Immature natural killer cell (primary cell): ENCODE measurements around the gene CCDC171. TPM values are rescaled to one million over a fixed set of nuclear protein-coding genes. Genes with fewer than 3 reads are reported as not detected.

ENCODE experiments used
- DNase-seq, 3 donors: peaks; one replicate each; pipeline ENCODE4 v3.0.0; 2022; ENCODE audit warnings: mixed read lengths in 1 of 3
- H3K27ac Mint-ChIP-seq, 6 donors: one replicate each; pipeline ENCODE4 v1.8.0; 2020; ENCODE audit warnings: mixed read lengths in 6 of 6, mild to moderate bottlenecking in 5 of 6, inconsistent platforms in 4 of 6, moderate library complexity in 3 of 6
- H3K27me3 Mint-ChIP-seq, 3 donors: one replicate each; pipeline ENCODE4 v1.8.0; 2020 to 2021; ENCODE audit warnings: low read depth in 3 of 3, mild to moderate bottlenecking in 3 of 3, mixed read lengths in 3 of 3, moderate library complexity in 3 of 3, inconsistent platforms in 1 of 3
- H3K36me3 Mint-ChIP-seq, 3 donors: one replicate each; pipeline ENCODE4 v1.8.0; 2020; ENCODE audit warnings: mixed read lengths in 3 of 3, inconsistent platforms in 2 of 3, mild to moderate bottlenecking in 2 of 3
- H3K4me1 Mint-ChIP-seq, 2 donors: one replicate each; pipeline ENCODE4 v1.8.0; 2020; ENCODE audit warnings: inconsistent platforms in 2 of 2, mild to moderate bottlenecking in 2 of 2, mixed read lengths in 2 of 2, moderate library complexity in 1 of 2
- H3K4me3 Mint-ChIP-seq, 5 donors: one replicate each; pipeline ENCODE4 v1.8.0; 2020; ENCODE audit warnings: mild to moderate bottlenecking in 5 of 5, mixed read lengths in 5 of 5, inconsistent platforms in 3 of 5, moderate library complexity in 3 of 5
- H3K9me3 Mint-ChIP-seq, 6 donors: one replicate each; pipeline ENCODE4 v1.8.0; 2020; ENCODE audit warnings: mild to moderate bottlenecking in 6 of 6, mixed read lengths in 6 of 6, inconsistent platforms in 4 of 6, moderate library complexity in 3 of 6
- polyA plus RNA-seq, 3 donors: library from polyadenylated mRNA; unstranded; fragments of 300-500 nt; fragmentation: Illumina TruSeq; gene quantifications; one replicate each; pipeline ENCODE4 v1.2.3, GENCODE V29; 2021

The CCDC171 gene
- polyA plus RNA-seq, result under 1 TPM in 2 of 3 donors, not detected in 1; 0.33 to 0.62 TPM

- H3K9me3 Mint-ChIP-seq, result no peaks in the 10 kb centered on the region
- peak; percentile 85 to 88 (median 87) for DNase-seq
- no peaks in the 10 kb centered on the region for H3K36me3 Mint-ChIP-seq
- peak within 1 kb of the TSS; percentile 92 to 95 (median 92) for H3K4me3 Mint-ChIP-seq
- H3K4me1 Mint-ChIP-seq, result peaks cover 22 to 25% of the 10 kb centered on the region in 2 donors
- peaks cover 10 to 17% (median 17%) of the 10 kb centered on the region in 3 donors for H3K27me3 Mint-ChIP-seq
- H3K27ac Mint-ChIP-seq, result peak within 1 kb of the TSS; percentile 40 to 94 (median 70)
Measured at GRCh38 chr9:15552636-15553527, at the start of gene CCDC171. Gene CCDC171, plus strand, starts transcription at chr9:15553043. Its CDS starts 11,046 bp downstream, at chr9:15564089.

DNA sequence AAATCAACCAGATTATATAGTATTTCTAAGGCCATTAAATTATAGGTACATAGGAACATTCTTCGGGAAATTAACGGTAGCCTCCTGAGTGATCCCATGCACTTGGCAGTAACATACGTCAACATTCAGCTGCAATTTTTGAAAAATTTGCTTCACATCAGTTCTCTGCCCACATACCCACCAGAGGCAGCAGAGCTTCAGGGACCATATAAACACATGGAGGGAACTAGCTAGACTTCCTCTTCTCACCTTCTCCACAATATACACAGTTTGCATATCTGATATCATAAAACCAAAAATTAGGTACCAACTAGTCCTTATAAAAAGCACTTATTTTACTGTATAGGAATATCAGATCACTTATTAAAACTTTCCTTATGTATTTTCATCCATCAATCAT lies 46.9 kb upstream of the CCDC171 start:
- Mint-ChIP-seq H3K27ac (no peak overlapping the region), H3K4me1 (peaks cover 33 to 64% of the 10 kb centered on the region in 2 donors), H3K9me3 (peaks cover 0 to 1% (median 0%) of the 10 kb centered on the region in 6 donors), H3K4me3 (no peak overlapping the region), H3K36me3 (peaks cover 5 to 24% (median 19%) of the 10 kb centered on the region in 3 donors), H3K27me3 (peaks cover 6 to 13% (median 11%) of the 10 kb centered on the region in 3 donors)
- DNase-seq, result no peak

DNA sequence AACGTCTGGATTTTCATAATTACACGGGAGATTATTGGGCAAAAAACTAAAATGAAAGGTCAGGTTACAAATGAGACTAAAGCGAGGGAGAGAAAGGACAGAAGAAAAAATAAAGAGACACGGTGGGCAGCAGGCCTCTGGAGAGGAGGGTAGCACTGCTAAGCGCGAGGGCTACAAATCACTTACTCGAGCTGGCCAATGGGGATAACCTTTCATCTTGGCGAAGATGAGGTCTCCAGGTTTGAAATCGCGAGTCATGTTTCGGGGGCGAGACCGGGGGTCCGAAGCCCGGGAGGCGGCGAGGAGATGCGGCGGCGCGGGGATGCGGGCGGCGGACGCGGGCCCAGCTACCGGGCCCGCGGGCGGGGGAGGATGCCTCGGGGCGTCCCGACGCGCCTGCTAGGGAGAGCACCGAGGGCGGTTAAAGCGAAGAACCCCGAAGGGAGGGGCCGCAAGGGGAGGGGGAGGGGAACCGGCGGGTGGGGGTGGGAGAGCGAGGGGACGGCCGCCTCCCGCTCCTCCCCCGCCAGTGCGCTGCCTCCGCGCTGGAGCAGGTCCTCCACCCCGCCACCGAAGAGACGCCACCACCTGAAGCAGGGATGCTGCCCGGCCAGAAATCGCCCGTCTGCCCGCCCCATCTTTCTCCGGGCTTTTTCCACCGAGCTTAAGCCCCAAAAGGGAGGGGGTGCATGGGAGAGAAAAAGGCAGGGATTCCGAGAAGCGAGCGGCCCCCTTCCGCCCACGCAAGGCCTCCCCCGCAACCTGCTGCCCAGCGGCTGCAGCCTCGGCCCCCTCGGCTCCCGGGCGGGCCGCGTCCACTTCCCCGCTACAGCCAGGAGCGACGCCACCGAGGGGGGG lies 42.7 kb upstream of the CCDC171 start:
- H3K4me1 Mint-ChIP-seq, result peaks cover 30 to 51% of the 10 kb centered on the region in 2 donors

GRCh38 chr9:15510789-15511575 lies 41.9 kb upstream of the CCDC171 start, which contains the start of gene PSIP1:
Gene PSIP1, minus strand, starts transcription at chr9:15510970. Its CDS starts 782 bp downstream, at chr9:15510188.
- Mint-ChIP-seq H3K4me3 (peak within 1 kb of the TSS; percentile 92 to 98 (median 95)), H3K27me3 (peaks cover 11 to 17% (median 17%) of the 10 kb centered on the region in 3 donors), H3K27ac (peak within 1 kb of the TSS; percentile 95 to 99 (median 99)), H3K9me3 (peaks cover 0 to 1% (median 0%) of the 10 kb centered on the region in 6 donors), H3K36me3 (peaks cover 0 to 15% (median 4%) of the 10 kb centered on the region in 3 donors), H3K4me1 (peaks cover 30 to 46% of the 10 kb centered on the region in 2 donors)
- peak; percentile 91 to 93 (median 93) for DNase-seq

More for the DNA sequence above, 42.7 kb upstream of the CCDC171 start:
- Mint-ChIP-seq H3K4me3 (peak overlapping the region; percentile 92 to 98 (median 95)), H3K27ac (peak overlapping the region; percentile 93 to 99 (median 95)), H3K27me3 (peaks cover 11 to 17% (median 17%) of the 10 kb centered on the region in 3 donors), H3K9me3 (peaks cover 0 to 1% (median 0%) of the 10 kb centered on the region in 6 donors), H3K36me3 (peaks cover 0 to 17% (median 7%) of the 10 kb centered on the region in 3 donors)
- DNase-seq, result peak in 1 of 3 donors; percentile 47

DNA sequence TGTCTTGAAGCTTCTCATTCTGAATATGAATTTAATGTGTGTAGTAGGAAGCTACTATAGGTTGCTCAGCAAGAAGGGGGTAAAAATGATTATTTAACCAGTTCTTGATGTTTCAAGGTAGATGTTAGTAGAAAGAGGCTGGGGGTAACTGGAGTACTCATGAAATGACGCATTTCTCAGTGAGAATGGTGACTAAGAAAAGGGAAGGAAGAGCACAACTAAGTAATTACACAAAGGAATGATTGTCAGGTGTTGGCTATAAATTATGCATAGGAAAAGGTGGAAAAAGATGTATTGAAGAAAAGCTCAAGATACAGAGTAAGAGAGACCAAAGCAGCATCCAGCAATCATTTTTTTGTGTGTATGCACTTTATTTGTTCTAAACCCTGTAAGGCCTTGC lies 40.6 kb upstream of the CCDC171 start:
- peaks cover 11 to 17% (median 17%) of the 10 kb centered on the region in 3 donors for H3K27me3 Mint-ChIP-seq
- no peak for DNase-seq
- peak overlapping the region in 3 of 5 donors; percentile 11 to 43 (median 11) for H3K4me3 Mint-ChIP-seq
- H3K9me3 Mint-ChIP-seq, result peaks cover 0 to 1% (median 0%) of the 10 kb centered on the region in 6 donors
- H3K4me1 Mint-ChIP-seq, result peaks cover 26 to 35% of the 10 kb centered on the region in 2 donors
- H3K27ac Mint-ChIP-seq, result peak overlapping the region in 3 of 6 donors; percentile 3 to 66 (median 54)
- peaks cover 0 to 5% (median 0%) of the 10 kb centered on the region in 3 donors for H3K36me3 Mint-ChIP-seq

- DNase-seq, result no peak
- Mint-ChIP-seq H3K36me3 (peaks cover 0 to 5% (median 0%) of the 10 kb centered on the region in 3 donors), H3K9me3 (peaks cover 0 to 1% (median 0%) of the 10 kb centered on the region in 6 donors), H3K4me1 (peaks cover 26 to 31% of the 10 kb centered on the region in 2 donors), H3K4me3 (no peak overlapping the region), H3K27me3 (peaks cover 11 to 17% (median 17%) of the 10 kb centered on the region in 3 donors), H3K27ac (no peak overlapping the region)
Measured at GRCh38 chr9:15512889-15513288, 40.0 kb upstream of the CCDC171 start.

DNA sequence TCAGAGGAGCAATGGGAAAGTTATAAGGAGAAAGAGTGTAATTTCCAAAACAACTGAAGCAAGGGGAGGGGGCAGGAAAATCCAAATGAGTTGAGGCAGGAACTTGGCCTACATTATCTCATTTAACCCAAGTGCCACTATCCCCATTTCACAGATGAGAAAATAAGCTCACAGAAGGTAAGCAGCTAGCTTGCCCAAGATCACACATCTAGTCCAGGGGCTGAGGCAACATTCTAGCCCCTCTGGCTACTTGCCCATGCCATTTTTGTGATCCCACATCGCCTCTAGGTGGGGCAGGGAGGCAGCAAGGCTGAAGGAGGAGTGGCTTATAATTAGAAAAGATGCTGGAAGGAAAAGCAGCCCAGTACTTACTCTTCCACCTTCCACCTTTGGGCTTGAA lies 39.5 kb upstream of the CCDC171 start:
- peak overlapping the region in 1 of 6 donors; percentile 54 for H3K27ac Mint-ChIP-seq
- DNase-seq, result no peak
- peaks cover 0 to 5% (median 0%) of the 10 kb centered on the region in 3 donors for H3K36me3 Mint-ChIP-seq
- H3K4me3 Mint-ChIP-seq, result no peak overlapping the region
- H3K9me3 Mint-ChIP-seq, result peaks cover 0 to 1% (median 0%) of the 10 kb centered on the region in 6 donors
- peaks cover 11 to 17% (median 14%) of the 10 kb centered on the region in 3 donors for H3K27me3 Mint-ChIP-seq
- H3K4me1 Mint-ChIP-seq, result peaks cover 22 to 27% of the 10 kb centered on the region in 2 donors

GRCh38 chr9:15519831-15520230 lies 33.0 kb upstream of the CCDC171 start:
- H3K4me1 Mint-ChIP-seq, result no peaks in the 10 kb centered on the region
- DNase-seq, result no peak
- no peaks in the 10 kb centered on the region for H3K36me3 Mint-ChIP-seq
- no peak overlapping the region for H3K4me3 Mint-ChIP-seq
- peaks cover 0 to 8% (median 6%) of the 10 kb centered on the region in 3 donors for H3K27me3 Mint-ChIP-seq
- no peak overlapping the region for H3K27ac Mint-ChIP-seq
- H3K9me3 Mint-ChIP-seq, result no peaks in the 10 kb centered on the region

GRCh38 chr9:15521254-15521653 lies 31.6 kb upstream of the CCDC171 start:
- no peak for DNase-seq
- Mint-ChIP-seq H3K4me3 (no peak overlapping the region), H3K4me1 (no peaks in the 10 kb centered on the region), H3K36me3 (no peaks in the 10 kb centered on the region), H3K27me3 (peaks cover 0 to 8% (median 8%) of the 10 kb centered on the region in 3 donors), H3K27ac (no peak overlapping the region), H3K9me3 (no peaks in the 10 kb centered on the region)

DNA sequence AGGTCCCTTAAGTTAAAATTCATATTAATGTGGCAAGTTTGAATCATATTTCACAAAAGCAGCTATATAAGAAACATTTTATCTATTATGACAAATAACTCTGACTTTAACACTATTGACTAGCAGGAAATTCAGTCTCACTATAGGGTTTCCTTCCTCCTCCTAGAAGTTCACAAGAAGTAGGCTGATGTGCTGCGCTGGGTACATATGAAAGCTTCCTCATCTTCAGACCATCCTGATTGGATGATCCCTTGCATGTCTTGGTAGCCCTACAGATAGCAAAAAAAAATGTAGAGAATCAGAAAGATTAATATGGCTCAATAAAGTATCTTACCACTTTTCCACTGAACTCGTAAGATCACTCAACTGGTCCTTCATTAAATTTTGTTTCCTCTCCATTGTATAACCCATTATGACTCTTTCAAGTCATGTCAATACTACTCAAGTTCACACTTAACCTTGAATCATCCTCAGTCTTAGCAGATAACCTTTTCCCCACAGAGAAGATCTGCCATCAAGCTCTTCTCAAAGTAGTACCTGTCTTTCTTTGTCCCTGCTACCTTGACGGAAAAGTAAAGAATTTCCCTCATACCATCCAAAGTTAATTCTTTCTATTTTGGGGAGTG lies 30.6 kb upstream of the CCDC171 start:
- H3K9me3 Mint-ChIP-seq, result no peaks in the 10 kb centered on the region
- no peak for DNase-seq
- no peaks in the 10 kb centered on the region for H3K4me1 Mint-ChIP-seq
- H3K36me3 Mint-ChIP-seq, result no peaks in the 10 kb centered on the region
- H3K27me3 Mint-ChIP-seq, result peaks cover 0 to 8% (median 8%) of the 10 kb centered on the region in 3 donors
- no peak overlapping the region for H3K4me3 Mint-ChIP-seq
- H3K27ac Mint-ChIP-seq, result peak overlapping the region in 1 of 6 donors; percentile 50

- no peaks in the 10 kb centered on the region for H3K9me3 Mint-ChIP-seq
- H3K4me3 Mint-ChIP-seq, result no peak overlapping the region
- no peak for DNase-seq
- peaks cover 0 to 8% (median 4%) of the 10 kb centered on the region in 3 donors for H3K27me3 Mint-ChIP-seq
- H3K36me3 Mint-ChIP-seq, result no peaks in the 10 kb centered on the region
- peaks cover 0 to 4% of the 10 kb centered on the region in 2 donors for H3K4me1 Mint-ChIP-seq
- no peak overlapping the region for H3K27ac Mint-ChIP-seq
Measured at GRCh38 chr9:15524845-15525455, 27.9 kb upstream of the CCDC171 start.

DNA sequence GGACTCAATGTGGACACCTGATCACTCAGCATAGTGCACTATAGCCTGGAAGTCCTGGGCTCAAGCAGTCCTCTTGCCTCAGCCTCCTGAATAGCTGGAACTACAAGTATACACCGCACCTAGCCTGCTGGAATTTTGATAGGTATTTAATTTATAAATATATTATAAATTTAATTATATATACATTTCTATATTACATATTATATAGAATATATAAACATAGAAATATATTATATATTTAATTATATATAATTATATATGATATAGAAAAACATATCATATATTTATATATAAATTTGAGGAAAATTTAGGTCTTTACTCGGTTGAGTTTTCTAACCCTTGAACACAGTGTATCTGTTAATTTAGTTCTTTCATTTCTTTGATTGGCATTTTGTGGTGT lies 26.9 kb upstream of the CCDC171 start:
- no peak for DNase-seq
- peaks cover 0 to 5% (median 4%) of the 10 kb centered on the region in 3 donors for H3K27me3 Mint-ChIP-seq
- H3K27ac Mint-ChIP-seq, result no peak overlapping the region
- H3K4me1 Mint-ChIP-seq, result peaks cover 0 to 6% of the 10 kb centered on the region in 2 donors
- no peaks in the 10 kb centered on the region for H3K9me3 Mint-ChIP-seq
- no peak overlapping the region for H3K4me3 Mint-ChIP-seq
- H3K36me3 Mint-ChIP-seq, result no peaks in the 10 kb centered on the region
